RKO (cell line): ENCODE data around the gene LHPP.
A peak's percentile ranks its signal among the peaks of the same experiment; 100 is the strongest.

Source experiments
- DNase-seq: peaks from one replicate; pipeline ENCODE4 v3.0.0-alpha.2; 2016; ENCODE audit warnings: low spot score

The LHPP gene

GRCh38 chr10:124644771-124645415, 183.3 kb downstream of the LHPP start:
- no peak for DNase-seq

- no peak for DNase-seq
Observed at GRCh38 chr10:124645467-124646095, 184.0 kb downstream of the LHPP start.

GRCh38 chr10:124646483-124647352, 185.1 kb downstream of the LHPP start:
- DNase-seq, result peak; percentile 57

- peak; percentile 19 for DNase-seq
Observed at GRCh38 chr10:124647421-124648130, 186.0 kb downstream of the LHPP start.

- DNase-seq, result no peak
Observed at GRCh38 chr10:124648131-124648475, 186.5 kb downstream of the LHPP start.

- DNase-seq, result no peak
Observed at GRCh38 chr10:124648738-124649137, 187.1 kb downstream of the LHPP start.

GRCh38 chr10:124649214-124649613, 187.6 kb downstream of the LHPP start:
- no peak for DNase-seq

GRCh38 chr10:124650263-124650662, 188.6 kb downstream of the LHPP start:
- no peak for DNase-seq

GRCh38 chr10:124650820-124651401, 189.3 kb downstream of the LHPP start:
- no peak for DNase-seq

- no peak for DNase-seq
Observed at GRCh38 chr10:124651402-124651891, 189.8 kb downstream of the LHPP start.

- no peak for DNase-seq
Observed at GRCh38 chr10:124652200-124652599, 190.6 kb downstream of the LHPP start.

GRCh38 chr10:124652701-124653100, 191.1 kb downstream of the LHPP start:
- DNase-seq, result no peak

GRCh38 chr10:124653311-124653710, 191.7 kb downstream of the LHPP start:
- no peak for DNase-seq

GRCh38 chr10:124653811-124654651, 192.4 kb downstream of the LHPP start:
- no peak for DNase-seq

- DNase-seq, result no peak
Observed at GRCh38 chr10:124654686-124655085, 193.1 kb downstream of the LHPP start.

GRCh38 chr10:124655191-124656112, 193.8 kb downstream of the LHPP start:
- no peak for DNase-seq

- DNase-seq, result no peak
Observed at GRCh38 chr10:124656113-124656490, 194.5 kb downstream of the LHPP start.

- no peak for DNase-seq
Observed at GRCh38 chr10:124656541-124656940, 194.9 kb downstream of the LHPP start.

GRCh38 chr10:124657806-124658205, 196.2 kb downstream of the LHPP start:
- no peak for DNase-seq
